H1 (cell line): ENCODE measurements around the gene XPNPEP3. TPM values are rescaled to one million over a fixed set of nuclear protein-coding genes. Genes with fewer than 3 reads are reported as not detected.

Source experiments
- CTCF ChIA-PET: fragments of 300-600 bp; sonication (Branson Sonifier 250); formaldehyde crosslinking; loops from one replicate; lab custom pipeline; 2021; ENCODE audit not compliant: partially characterized antibody; lab: Charles Lee
- POLR2A ChIA-PET: fragments of 300-600 bp; sonication (Branson Sonifier 250); formaldehyde crosslinking; loops from one replicate; lab custom pipeline; 2021; ENCODE audit warnings: inconsistent platforms; ENCODE audit not compliant: partially characterized antibody; lab: Charles Lee
- DNase-seq, 2 experiments: peaks; one replicate each; pipeline versions ENCODE4 v3.0.0 to v3.0.0-alpha.2; 2010 to 2022; ENCODE audit warnings: low spot score in 2 of 2, low read depth in 1 of 2, mixed read lengths in 1 of 2
- FAIRE-seq: peaks from 2 replicates; lab custom pipeline; 2011; peaks lifted over from hg19 to GRCh38; lab: Jason Lieb, UNC
- H2AFZ ChIP-seq: 2 replicates; pipeline ENCODE4 v1.8.1; 2012; ENCODE audit warnings: low read length, inconsistent platforms
- H2AK5ac ChIP-seq: 2 replicates; pipeline ENCODE4 v1.6.1; 2013; ENCODE audit warnings: low read depth, low read length
- H2BK120ac ChIP-seq: replicated peaks from 2 replicates; pipeline ENCODE3; 2013; ENCODE audit warnings: low read depth, low read length, inconsistent platforms
- H2BK12ac ChIP-seq: 2 replicates; pipeline ENCODE4 v1.6.1; 2013; ENCODE audit warnings: low read depth, low read length
- H2BK15ac ChIP-seq: 2 replicates; pipeline ENCODE4 v1.6.1; 2013; ENCODE audit warnings: low read length
- H2BK20ac ChIP-seq: 2 replicates; pipeline ENCODE4 v1.6.1; 2013; ENCODE audit warnings: low read length
- H2BK5ac ChIP-seq: 2 replicates; pipeline ENCODE4 v1.6.1; 2013; ENCODE audit warnings: low read depth, low read length
- H3K14ac ChIP-seq: 2 replicates; pipeline ENCODE4 v1.6.1; 2013; ENCODE audit warnings: inconsistent platforms; ENCODE audit not compliant: insufficient read length
- H3K18ac ChIP-seq: 2 replicates; pipeline ENCODE4 v1.6.1; 2013; ENCODE audit warnings: low read length; ENCODE audit errors: extremely low read depth
- H3K23ac ChIP-seq: 2 replicates; pipeline ENCODE4 v1.6.1; 2013; ENCODE audit warnings: inconsistent platforms; ENCODE audit not compliant: insufficient read length
- H3K23me2 ChIP-seq: 2 replicates; pipeline ENCODE4 v1.6.1; 2013; ENCODE audit warnings: low read depth, low read length
- H3K27ac ChIP-seq: 2 replicates; pipeline ENCODE4 v1.6.1; 2011; ENCODE audit warnings: low read depth, low read length, inconsistent platforms
- H3K27me3 ChIP-seq, 4 experiments: replicated peaks in 1 of 4; 1 replicate in 1 of 4; 2 replicates in 3 of 4; pipeline versions ENCODE4 v1.6.1 to v1.8.1; 2011 to 2013; ENCODE audit warnings: low read length in 3 of 4, mild to moderate bottlenecking in 3 of 4, inconsistent platforms in 2 of 4, mixed read lengths in 2 of 4, moderate library complexity in 1 of 4; ENCODE audit not compliant: control insufficient read depth in 3 of 4, insufficient read depth in 3 of 4; ENCODE audit errors: extremely low read depth in 1 of 4
- H3K36me3 ChIP-seq, 4 experiments: 2 replicates each; pipeline versions ENCODE4 v1.6.1 to v1.8.1; 2011 to 2013; ENCODE audit warnings: mild to moderate bottlenecking in 4 of 4, low read length in 3 of 4, moderate library complexity in 2 of 4, control low read depth in 1 of 4, inconsistent platforms in 1 of 4; ENCODE audit not compliant: insufficient read depth in 4 of 4, control insufficient read depth in 2 of 4
- H3K4ac ChIP-seq: replicated peaks from 2 replicates; pipeline ENCODE3; 2013; ENCODE audit warnings: low read length, low read depth, mixed read lengths, inconsistent platforms; ENCODE audit not compliant: insufficient read length
- H3K4me1 ChIP-seq, 4 experiments: replicated peaks in 1 of 4; 1 replicate in 1 of 4; 2 replicates in 3 of 4; pipeline versions ENCODE4 v1.6.1 to v1.8.1; 2011 to 2013; ENCODE audit warnings: low read length in 3 of 4, inconsistent platforms in 2 of 4, mixed read lengths in 1 of 4; ENCODE audit not compliant: insufficient read depth in 4 of 4, control insufficient read depth in 3 of 4
- H3K4me2 ChIP-seq, 2 experiments: 2 replicates each; pipeline versions ENCODE4 v1.6.1 to v1.8.1; 2011 to 2013; ENCODE audit warnings: low read depth in 2 of 2, low read length in 2 of 2, control low read depth in 1 of 2, inconsistent platforms in 1 of 2, mild to moderate bottlenecking in 1 of 2; ENCODE audit not compliant: insufficient read depth in 1 of 2
- H3K4me3 ChIP-seq, 4 experiments: fragments of 200-600, 300-600 bp in 1 of 4; sonication (generic), shearing (Covaris generic), sonication (Bioruptor Twin) in 1 of 4; 2 replicates each; pipeline versions ENCODE4 v1.5.1 to v1.8.1; 2011 to 2016; ENCODE audit warnings: low read length in 4 of 4, low read depth in 3 of 4, control low read depth in 2 of 4, inconsistent platforms in 2 of 4, mild to moderate bottlenecking in 2 of 4, mixed read lengths in 1 of 4, moderate library complexity in 1 of 4; ENCODE audit not compliant: insufficient read depth in 2 of 4; ENCODE audit errors: extremely low read depth in 1 of 4
- H3K56ac ChIP-seq: replicated peaks from 2 replicates; pipeline ENCODE3; 2013; ENCODE audit warnings: low read depth, mild to moderate bottlenecking, mixed read lengths, low read length, inconsistent platforms; ENCODE audit not compliant: insufficient read length
- H3K79me1 ChIP-seq: 2 replicates; pipeline ENCODE4 v1.6.1; 2013; ENCODE audit warnings: low read depth, low read length, control low read depth
- H3K79me2 ChIP-seq, 2 experiments: 2 replicates each; pipeline versions ENCODE4 v1.6.1 to v1.8.1; 2012 to 2013; ENCODE audit warnings: low read length in 2 of 2, mild to moderate bottlenecking in 2 of 2, inconsistent platforms in 1 of 2; ENCODE audit not compliant: insufficient read depth in 2 of 2, control insufficient read depth in 1 of 2
- H3K9ac ChIP-seq, 4 experiments: replicated peaks in 1 of 4; 1 replicate in 1 of 4; 2 replicates in 3 of 4; pipeline versions ENCODE4 v1.6.1 to v1.8.1; 2011 to 2013; ENCODE audit warnings: low read depth in 3 of 4, low read length in 3 of 4, control low read depth in 2 of 4, mild to moderate bottlenecking in 2 of 4, moderate library complexity in 2 of 4, inconsistent platforms in 1 of 4; ENCODE audit errors: extremely low read depth in 1 of 4
- H3K9me3 ChIP-seq, 2 experiments: 2 replicates each; pipeline versions ENCODE4 v1.6.1 to v1.8.1; 2012 to 2013; ENCODE audit warnings: mild to moderate bottlenecking in 2 of 2, moderate library complexity in 2 of 2, control low read depth in 1 of 2, inconsistent platforms in 1 of 2, low read depth in 1 of 2, low read length in 1 of 2, mixed read lengths in 1 of 2; ENCODE audit not compliant: insufficient read depth in 2 of 2
- H4K20me1 ChIP-seq, 2 experiments: replicated peaks in 1 of 2; 2 replicates each; pipeline versions ENCODE3 to v1.8.1; 2011 to 2013; ENCODE audit warnings: inconsistent platforms in 2 of 2, low read length in 2 of 2, mild to moderate bottlenecking in 1 of 2; ENCODE audit not compliant: insufficient read depth in 2 of 2, control insufficient read depth in 1 of 2
- H4K5ac ChIP-seq: 2 replicates; pipeline ENCODE4 v1.6.1; 2013; ENCODE audit warnings: low read length, low read depth, mixed read lengths, inconsistent platforms; ENCODE audit not compliant: insufficient read length
- H4K8ac ChIP-seq: 2 replicates; pipeline ENCODE4 v1.8.0; 2013; ENCODE audit warnings: mild to moderate bottlenecking, moderate library complexity, low read length, inconsistent platforms; ENCODE audit not compliant: insufficient read depth; ENCODE audit errors: extremely low read depth
- H4K91ac ChIP-seq: replicated peaks from 2 replicates; pipeline ENCODE3; 2013; ENCODE audit warnings: low read length, mixed read lengths, inconsistent platforms; ENCODE audit not compliant: insufficient read length
- ATF3 ChIP-seq: IDR thresholded peaks from 2 replicates; pipeline ENCODE4 v1.6.1; 2011; ENCODE audit warnings: low read depth, mild to moderate bottlenecking, low read length; ENCODE audit not compliant: insufficient read depth
- BACH1 ChIP-seq: IDR thresholded peaks from 2 replicates; pipeline ENCODE4 v1.6.1; 2012; ENCODE audit warnings: low read length, improper control_type of control experiment
- BRCA1 ChIP-seq: IDR thresholded peaks from 2 replicates; pipeline ENCODE4 v1.6.1; 2012; ENCODE audit warnings: low read depth, low read length, improper control_type of control experiment
- CHD1 ChIP-seq: IDR thresholded peaks from 2 replicates; pipeline ENCODE4 v1.6.1; 2012; ENCODE audit warnings: low read depth, low read length, improper control_type of control experiment
- EGR1 ChIP-seq: IDR thresholded peaks from 2 replicates; pipeline ENCODE4 v1.6.1; 2011; ENCODE audit warnings: low read depth, low read length, borderline replicate concordance
- GABPA ChIP-seq: IDR thresholded peaks from 2 replicates; pipeline ENCODE4 v1.6.1; 2011; ENCODE audit warnings: mild to moderate bottlenecking, low read length, moderate library complexity, borderline replicate concordance; ENCODE audit not compliant: insufficient read depth
- HDAC2 ChIP-seq, 2 experiments: fragments of 300-600 bp in 1 of 2; sonication (generic) in 1 of 2; IDR thresholded peaks; 2 replicates each; pipeline ENCODE4 v1.6.1; 2011 to 2012; ENCODE audit warnings: low read depth in 2 of 2, low read length in 2 of 2, mild to moderate bottlenecking in 2 of 2, moderate library complexity in 2 of 2, borderline replicate concordance in 1 of 2, inconsistent platforms in 1 of 2
- JUN ChIP-seq: IDR thresholded peaks from 2 replicates; pipeline ENCODE4 v1.6.1; 2011; ENCODE audit warnings: low read depth, mild to moderate bottlenecking, improper control_type of control experiment, low read length
- MAFK ChIP-seq: IDR thresholded peaks from 2 replicates; pipeline ENCODE4 v1.6.1; 2012; ENCODE audit warnings: low read depth, mild to moderate bottlenecking, improper control_type of control experiment, low read length
- NANOG ChIP-seq: IDR thresholded peaks from 2 replicates; pipeline ENCODE4 v1.6.1; 2011; ENCODE audit warnings: low read length, low read depth, mild to moderate bottlenecking, inconsistent platforms; ENCODE audit not compliant: insufficient read depth, poor library complexity, severe bottlenecking
- POLR2AphosphoS5 ChIP-seq: IDR thresholded peaks from 2 replicates; pipeline ENCODE4 v1.6.1; 2011; ENCODE audit warnings: low read depth, low read length
- TAF7 ChIP-seq: optimal IDR thresholded peaks from 2 replicates; pipeline ENCODE3; 2011; ENCODE audit warnings: low read depth, mild to moderate bottlenecking, inconsistent platforms, low read length, moderate library complexity, borderline replicate concordance
- WGBS, 2 experiments: shearing (Covaris generic) in 1 of 2; methylation state at CpG; one replicate each; pipeline versions ENCODE4 v1.1.6 to v1.1.7; 2013 to 2015; ENCODE audit warnings: low lambda C conversion rate in 2 of 2, mixed read lengths in 2 of 2, inconsistent platforms in 1 of 2, low coverage in 1 of 2, missing lambda C conversion rate in 1 of 2; ENCODE audit not compliant: insufficient replicate concordance in 2 of 2, insufficient coverage in 1 of 2, insufficient read length in 1 of 2; ENCODE audit errors: extremely low coverage in 1 of 2, missing lambda C conversion rate in 1 of 2; 5-methylcytosine and 5-hydroxymethylcytosine counted together
- polyA plus RNA-seq, 7 experiments: library from polyadenylated mRNA; depleted of rRNA in 3 of 7; stranded (reverse) in 5 of 7; unstranded in 2 of 7; fragments of >200 nt in 5 of 7; fragments of 200-250 nt in 2 of 7; gene quantifications; 1 replicate in 5 of 7; 2 replicates in 1 of 7; 4 replicates in 1 of 7; pipeline versions ENCODE4 v1.2.1 to v1.2.3, GENCODE V29; 2011 to 2013; ENCODE audit warnings: missing spikeins in 2 of 7, mixed read lengths in 2 of 7
- total RNA-seq: library from RNA; stranded (reverse); fragmentation: NEBNext Ultra II Directional; extraction: Animal tissue kit (Norgen Biotek cat#: 25700); gene quantifications from 2 replicates; pipeline ENCODE4 v1.2.1, GENCODE V29; 2021

Gene XPNPEP3
- total and polyA plus RNA-seq, 2 of the 8 experiments (the other 6 are each of a cell fraction or from before 2014, with no cell fraction given), result 25.8 to 29.2 TPM

DNA sequence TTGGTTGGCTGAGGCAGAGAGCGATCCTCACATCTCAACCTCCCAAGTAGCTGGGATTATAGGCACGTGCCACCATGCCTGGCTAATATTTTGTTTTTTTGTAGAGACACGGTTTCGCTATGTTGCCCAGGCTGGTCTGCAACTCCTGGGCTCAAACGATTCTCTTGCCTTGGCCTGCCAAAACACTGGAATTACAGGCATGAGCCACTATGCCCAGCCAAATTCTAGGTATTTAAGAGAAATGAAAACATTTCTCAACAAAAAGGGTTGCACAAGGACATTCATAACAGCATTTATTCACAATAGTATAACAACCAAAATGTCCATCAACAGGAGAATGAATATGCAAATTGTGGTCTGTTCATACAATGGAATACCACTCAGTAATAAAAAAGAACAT lies 62.5 kb downstream of the XPNPEP3 start:
- H3K23ac ChIP-seq, result no peak overlapping the region
- H3K18ac ChIP-seq, result no peak overlapping the region
- CTCF ChIA-PET, result interaction anchor here (0.7 to 0.9 kb wide), 3 partner anchors 38 to 236 kb away, joined by 3 read pairs; no protein-coding TSS in a partner anchor
- H3K9me3 ChIP-seq, result no peaks in the 10 kb centered on the region
- WGBS, 2 experiments, result 86% methylated on average over 5 of the region's 5 CpGs; no CpG with 5 or more reads in 1 of the 2 experiments
- H3K56ac ChIP-seq, result no peak overlapping the region
- no peak overlapping the region for H2AK5ac ChIP-seq
- H3K36me3 ChIP-seq, result peaks cover 2 to 22% (median 9%) of the 10 kb centered on the region in 4 experiments; a peak in 6 of 8 replicates
- no peak overlapping the region for H3K4ac ChIP-seq
- no peak overlapping the region for H4K5ac ChIP-seq
- TF ChIP-seq TAF7 (no peak), BACH1 (no peak), ATF3 (no peak), NANOG (no peak), JUN (no peak), HDAC2 (IDR thresholded peaks at IDR 0.05; ENCODE audit: borderline replicate concordance in 1 of 2, low read depth in 2 of 2, low read length in 2 of 2) (no peak), EGR1 (no peak), BRCA1 (no peak), GABPA (no peak), POLR2AphosphoS5 (no peak), CHD1 (no peak), MAFK (no peak)
- no peak overlapping the region for H2AFZ ChIP-seq
- no peak overlapping the region for H3K4me3 ChIP-seq
- H2BK15ac ChIP-seq, result no peak overlapping the region
- no peak overlapping the region for H2BK120ac ChIP-seq
- H4K20me1 ChIP-seq, result no peaks in the 10 kb centered on the region
- H2BK5ac ChIP-seq, result no peak overlapping the region
- FAIRE-seq (no peak), DNase-seq (no peak)
- H3K14ac ChIP-seq, result no peak overlapping the region
- no peaks in the 10 kb centered on the region for H3K27me3 ChIP-seq
- H3K79me2 ChIP-seq, result no peaks in the 10 kb centered on the region
- H3K27ac ChIP-seq, result no peak overlapping the region
- no peak overlapping the region for H3K4me2 ChIP-seq
- no peak overlapping the region for H4K91ac ChIP-seq
- H4K8ac ChIP-seq, result no peak overlapping the region
- no peaks in the 10 kb centered on the region for H3K4me1 ChIP-seq
- H2BK12ac ChIP-seq, result no peak overlapping the region
- H2BK20ac ChIP-seq, result no peak overlapping the region
- POLR2A ChIA-PET, result no interaction called here
- no peaks in the 10 kb centered on the region for H3K23me2 ChIP-seq
- no peak overlapping the region for H3K9ac ChIP-seq
- no peaks in the 10 kb centered on the region for H3K79me1 ChIP-seq
